Measurements from ENCODE around the gene MBD5. TPM values are rescaled to one million over a fixed set of nuclear protein-coding genes. Genes with fewer than 3 reads are reported as not detected.

Gene MBD5
- total and polyA plus RNA-seq, 4 donors, result 2.0 to 15.9 (median 9.5) TPM

GRCh38 chr2:148172131-148172753 lies 151.4 kb downstream of the MBD5 start:
- WGBS, result 99% methylated on average over 6 of the region's 6 CpGs
- no peaks in the 10 kb centered on the region for H3K4me1 ChIP-seq (ENCODE audit: control insufficient read depth in 4 of 4, insufficient read depth in 4 of 4, low read length in 3 of 4)
- H3K36me3 ChIP-seq (ENCODE audit: control insufficient read depth in 4 of 4, insufficient read depth in 3 of 4, low read depth in 1 of 4, low read length in 3 of 4), result peaks cover 0 to 2% (median 0%) of the 10 kb centered on the region in 4 donors
- no peak for DNase-seq (ENCODE audit: low spot score)
- no peak overlapping the region for H3K9ac ChIP-seq (ENCODE audit: low read depth in 1 of 2, low read length in 2 of 2)
- H3K27me3 ChIP-seq (ENCODE audit: control insufficient read depth in 4 of 4, insufficient read depth in 4 of 4, low read length in 3 of 4), result no peaks in the 10 kb centered on the region
- no peak for TF ChIP-seq GABPA (IDR thresholded peaks at IDR 0.05 in 1 of 2, conservative IDR thresholded peaks at IDR 0.05 in 1 of 2)
- no peak for TF ChIP-seq NR2F2 (IDR thresholded peaks at IDR 0.05)
- TF ChIP-seq RXRA (IDR thresholded peaks at IDR 0.05), result no peak
- TF ChIP-seq, protein P1, sequence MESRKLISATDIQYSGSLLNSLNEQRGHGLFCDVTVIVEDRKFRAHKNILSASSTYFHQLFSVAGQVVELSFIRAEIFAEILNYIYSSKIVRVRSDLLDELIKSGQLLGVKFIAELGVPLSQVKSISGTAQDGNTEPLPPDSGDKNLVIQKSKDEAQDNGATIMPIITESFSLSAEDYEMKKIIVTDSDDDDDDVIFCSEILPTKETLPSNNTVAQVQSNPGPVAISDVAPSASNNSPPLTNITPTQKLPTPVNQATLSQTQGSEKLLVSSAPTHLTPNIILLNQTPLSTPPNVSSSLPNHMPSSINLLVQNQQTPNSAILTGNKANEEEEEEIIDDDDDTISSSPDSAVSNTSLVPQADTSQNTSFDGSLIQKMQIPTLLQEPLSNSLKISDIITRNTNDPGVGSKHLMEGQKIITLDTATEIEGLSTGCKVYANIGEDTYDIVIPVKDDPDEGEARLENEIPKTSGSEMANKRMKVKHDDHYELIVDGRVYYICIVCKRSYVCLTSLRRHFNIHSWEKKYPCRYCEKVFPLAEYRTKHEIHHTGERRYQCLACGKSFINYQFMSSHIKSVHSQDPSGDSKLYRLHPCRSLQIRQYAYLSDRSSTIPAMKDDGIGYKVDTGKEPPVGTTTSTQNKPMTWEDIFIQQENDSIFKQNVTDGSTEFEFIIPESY (IDR thresholded peaks at IDR 0.05), result no peak
- no peak for TF ChIP-seq REST (IDR thresholded peaks at IDR 0.05)
- no peak for TF ChIP-seq YY1 (IDR thresholded peaks at IDR 0.05)
- no peak for TF ChIP-seq HNF4A (conservative IDR thresholded peaks at IDR 0.05)
- TF ChIP-seq, protein P2, sequence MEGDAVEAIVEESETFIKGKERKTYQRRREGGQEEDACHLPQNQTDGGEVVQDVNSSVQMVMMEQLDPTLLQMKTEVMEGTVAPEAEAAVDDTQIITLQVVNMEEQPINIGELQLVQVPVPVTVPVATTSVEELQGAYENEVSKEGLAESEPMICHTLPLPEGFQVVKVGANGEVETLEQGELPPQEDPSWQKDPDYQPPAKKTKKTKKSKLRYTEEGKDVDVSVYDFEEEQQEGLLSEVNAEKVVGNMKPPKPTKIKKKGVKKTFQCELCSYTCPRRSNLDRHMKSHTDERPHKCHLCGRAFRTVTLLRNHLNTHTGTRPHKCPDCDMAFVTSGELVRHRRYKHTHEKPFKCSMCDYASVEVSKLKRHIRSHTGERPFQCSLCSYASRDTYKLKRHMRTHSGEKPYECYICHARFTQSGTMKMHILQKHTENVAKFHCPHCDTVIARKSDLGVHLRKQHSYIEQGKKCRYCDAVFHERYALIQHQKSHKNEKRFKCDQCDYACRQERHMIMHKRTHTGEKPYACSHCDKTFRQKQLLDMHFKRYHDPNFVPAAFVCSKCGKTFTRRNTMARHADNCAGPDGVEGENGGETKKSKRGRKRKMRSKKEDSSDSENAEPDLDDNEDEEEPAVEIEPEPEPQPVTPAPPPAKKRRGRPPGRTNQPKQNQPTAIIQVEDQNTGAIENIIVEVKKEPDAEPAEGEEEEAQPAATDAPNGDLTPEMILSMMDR (IDR thresholded peaks at IDR 0.05; ENCODE audit: low read depth, low read length, missing input control), result no peak
- no peak for TF ChIP-seq EGR1 (IDR thresholded peaks at IDR 0.05; ENCODE audit: low read depth in 2 of 2)
- TF ChIP-seq ATF3 (IDR thresholded peaks at IDR 0.05), result no peak
- no peak for TF ChIP-seq HNF4G (IDR thresholded peaks at IDR 0.05)
- TF ChIP-seq FOXA1 (IDR thresholded peaks at IDR 0.05), result no peak
- H3K27ac ChIP-seq (ENCODE audit: low read depth in 1 of 2, low read length in 2 of 2), result no peak overlapping the region
- no peak overlapping the region for H3K4me3 ChIP-seq (ENCODE audit: low read depth in 1 of 3, low read length in 3 of 3)
- no peaks in the 10 kb centered on the region for H3K9me3 ChIP-seq (ENCODE audit: control insufficient read depth in 4 of 4, low read length in 3 of 4)

DNA sequence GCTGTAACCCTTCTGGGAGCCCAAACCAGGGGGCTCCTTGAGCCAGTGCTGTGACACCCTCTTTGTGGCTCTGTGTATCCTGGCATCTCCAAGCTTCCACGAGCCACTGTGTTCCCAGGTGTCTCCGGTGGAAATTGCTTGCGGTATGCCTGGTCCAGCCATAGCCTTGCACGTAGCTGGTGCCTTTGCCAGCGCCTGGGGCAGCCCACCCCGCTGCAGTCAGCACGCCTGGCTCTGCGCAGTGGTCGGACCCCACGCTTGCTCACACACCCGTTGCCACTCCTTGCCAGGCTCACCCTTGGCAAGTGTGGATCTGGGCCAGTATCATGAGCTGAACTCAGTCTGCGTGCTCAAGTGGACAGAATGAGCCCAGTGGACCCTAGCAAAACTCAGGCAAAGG lies 152.3 kb downstream of the MBD5 start:
- no peak for TF ChIP-seq YY1 (IDR thresholded peaks at IDR 0.05)
- no peak for TF ChIP-seq GABPA (IDR thresholded peaks at IDR 0.05 in 1 of 2, conservative IDR thresholded peaks at IDR 0.05 in 1 of 2)
- TF ChIP-seq REST (IDR thresholded peaks at IDR 0.05), result no peak
- TF ChIP-seq FOXA2 (IDR thresholded peaks at IDR 0.05), result no peak
- TF ChIP-seq, protein P1 (IDR thresholded peaks at IDR 0.05), result no peak
- no peak for TF ChIP-seq SP1 (IDR thresholded peaks at IDR 0.05)
- no peaks in the 10 kb centered on the region for H3K9me3 ChIP-seq (ENCODE audit: control insufficient read depth in 4 of 4, low read length in 3 of 4)
- DNase-seq (ENCODE audit: low spot score), result no peak
- WGBS, result 98% methylated on average over 12 of the region's 12 CpGs
- H3K27ac ChIP-seq (ENCODE audit: low read depth in 1 of 2, low read length in 2 of 2), result no peak overlapping the region
- H3K4me3 ChIP-seq (ENCODE audit: low read depth in 1 of 3, low read length in 3 of 3), result no peak overlapping the region
- H3K9ac ChIP-seq (ENCODE audit: low read depth in 1 of 2, low read length in 2 of 2), result no peak overlapping the region
- peaks cover 0 to 2% (median 0%) of the 10 kb centered on the region in 4 donors for H3K36me3 ChIP-seq (ENCODE audit: control insufficient read depth in 4 of 4, insufficient read depth in 3 of 4, low read depth in 1 of 4, low read length in 3 of 4)
- H3K27me3 ChIP-seq (ENCODE audit: control insufficient read depth in 4 of 4, insufficient read depth in 4 of 4, low read length in 3 of 4), result no peaks in the 10 kb centered on the region
- no peaks in the 10 kb centered on the region for H3K4me1 ChIP-seq (ENCODE audit: control insufficient read depth in 4 of 4, insufficient read depth in 4 of 4, low read length in 3 of 4)

Measured in liver (tissue), 9 donors.